HepG2 (cell line): Measurements from ENCODE around the gene NEU4. TPM values are rescaled to one million over a fixed set of nuclear protein-coding genes. Genes with fewer than 3 reads are reported as not detected.

Source experiments
- AKAP8 ChIP-seq: sonication (generic); formaldehyde crosslinking; IDR thresholded peaks from 2 replicates; pipeline ENCODE4 v1.5.1; 2020; ENCODE audit warnings: mild to moderate bottlenecking, missing genetic modification reagents
- ESRRA ChIP-seq: sonication (generic); formaldehyde crosslinking; IDR thresholded peaks from 2 replicates; pipeline ENCODE4 v1.5.1; 2020; ENCODE audit warnings: mild to moderate bottlenecking, low read depth, missing genetic modification reagents
- ETV5 ChIP-seq: IDR thresholded peaks from 2 replicates; pipeline ENCODE4 v1.6.1; 2018; ENCODE audit warnings: missing biosample characterization, missing genetic modification reagents, inconsistent platforms, borderline replicate concordance
- FOXP1 ChIP-seq, 2 experiments: fragments of 450-650 bp in 1 of 2; IDR thresholded peaks; 2 replicates each; pipeline ENCODE4 v1.6.1; 2017 to 2018; ENCODE audit warnings: antibody characterized with exemption in 1 of 2
- LCORL ChIP-seq, 2 experiments: fragments of 450-650 bp in 1 of 2; sonication (generic) in 1 of 2; formaldehyde crosslinking in 1 of 2; IDR thresholded peaks; 2 replicates each; pipeline versions ENCODE4 v1.5.0 to v1.6.1; 2017 to 2020; ENCODE audit warnings: antibody characterized with exemption in 1 of 2, missing genetic modification reagents in 1 of 2
- MEIS1 ChIP-seq: sonication (generic); formaldehyde crosslinking; IDR thresholded peaks from 2 replicates; pipeline ENCODE4 v1.9.0; 2021; ENCODE audit warnings: mild to moderate bottlenecking, missing genetic modification reagents, moderate library complexity, borderline replicate concordance
- PHF5A ChIP-seq: IDR thresholded peaks from one replicate; pipeline ENCODE4 v1.6.1; 2018; ENCODE audit warnings: low read depth, missing genetic modification reagents; ENCODE audit not compliant: unreplicated experiment
- POLR2AphosphoS5 ChIP-seq: IDR thresholded peaks from 2 replicates; pipeline ENCODE4 v1.6.1; 2012; ENCODE audit warnings: low read depth, low read length
- SMAD3 ChIP-seq: sonication (generic); formaldehyde crosslinking; IDR thresholded peaks from 2 replicates; pipeline ENCODE4 v1.4.0; 2020; ENCODE audit warnings: missing genetic modification reagents
- TEAD3 ChIP-seq: optimal IDR thresholded peaks from 2 replicates; pipeline ENCODE3; 2016; ENCODE audit warnings: borderline replicate concordance
- ZFP36 ChIP-seq: fragments of 150-350 bp; IDR thresholded peaks from 2 replicates; pipeline ENCODE4 v1.6.1; 2018; ENCODE audit warnings: borderline replicate concordance, low read length, low read depth; ENCODE audit not compliant: partially characterized antibody
- ZNF263 ChIP-seq: sonication (generic); formaldehyde crosslinking; IDR thresholded peaks from 2 replicates; pipeline ENCODE4 v1.4.0; 2020; ENCODE audit warnings: missing genetic modification reagents
- ZNF747 ChIP-seq: sonication (generic); formaldehyde crosslinking; IDR thresholded peaks from 2 replicates; pipeline ENCODE4 v1.8.1; 2023; ENCODE audit warnings: missing genetic modification reagents, mild to moderate bottlenecking, borderline replicate concordance
- polyA plus RNA-seq, 8 experiments: library from polyadenylated mRNA; depleted of rRNA in 3 of 8; stranded (reverse) in 7 of 8; unstranded in 1 of 8; fragments of >200 nt; fragmentation: Illumina TruSeq in 4 of 8; extraction: Trizol in 4 of 8; gene quantifications; 2 replicates each; pipeline versions ENCODE4 v1.2.1 to v1.2.3, GENCODE V29; 2011 to 2016; ENCODE audit warnings: low read depth in 4 of 8, missing spikeins in 1 of 8, mixed read lengths in 1 of 8; ENCODE audit not compliant: insufficient read depth in 1 of 8
- total RNA-seq, 5 experiments: library from RNA; depleted of rRNA; stranded (reverse); fragments of >200 nt; fragmentation: Illumina TruSeq; extraction: Trizol; gene quantifications; 2 replicates each; pipeline ENCODE4 v1.2.3, GENCODE V29; 2016; ENCODE audit warnings: low read depth in 1 of 5
- TF ChIP-seq, protein P1 (sequence below): sonication (generic); formaldehyde crosslinking; IDR thresholded peaks from 2 replicates; pipeline ENCODE4 v1.4.0; 2020; ENCODE audit warnings: missing genetic modification reagents
- TF ChIP-seq, protein P2 (sequence below): sonication (generic); formaldehyde crosslinking; conservative IDR thresholded peaks from 2 replicates; pipeline ENCODE4 v1.4.0; 2020; ENCODE audit warnings: mild to moderate bottlenecking, missing genetic modification reagents, moderate library complexity
- TF ChIP-seq, protein P3 (sequence below): sonication (generic); formaldehyde crosslinking; IDR thresholded peaks from 2 replicates; pipeline ENCODE4 v1.9.0; 2022; ENCODE audit warnings: missing genetic modification reagents, mild to moderate bottlenecking, borderline replicate concordance
- TF ChIP-seq, protein P4 (sequence below): sonication (generic); formaldehyde crosslinking; IDR thresholded peaks from 2 replicates; pipeline ENCODE4 v1.5.0; 2020; ENCODE audit warnings: missing genetic modification reagents, mild to moderate bottlenecking, borderline replicate concordance
- TF ChIP-seq, protein P5 (sequence below): IDR thresholded peaks from 2 replicates; pipeline ENCODE4 v1.6.1; 2016; ENCODE audit warnings: missing compliant biosample characterization, missing genetic modification reagents, borderline replicate concordance

Gene NEU4
- total and polyA plus RNA-seq, 2 of the 13 experiments (the other 11 are each of a cell fraction or from before 2014, with no cell fraction given), result 53.5 to 107 TPM

DNA sequence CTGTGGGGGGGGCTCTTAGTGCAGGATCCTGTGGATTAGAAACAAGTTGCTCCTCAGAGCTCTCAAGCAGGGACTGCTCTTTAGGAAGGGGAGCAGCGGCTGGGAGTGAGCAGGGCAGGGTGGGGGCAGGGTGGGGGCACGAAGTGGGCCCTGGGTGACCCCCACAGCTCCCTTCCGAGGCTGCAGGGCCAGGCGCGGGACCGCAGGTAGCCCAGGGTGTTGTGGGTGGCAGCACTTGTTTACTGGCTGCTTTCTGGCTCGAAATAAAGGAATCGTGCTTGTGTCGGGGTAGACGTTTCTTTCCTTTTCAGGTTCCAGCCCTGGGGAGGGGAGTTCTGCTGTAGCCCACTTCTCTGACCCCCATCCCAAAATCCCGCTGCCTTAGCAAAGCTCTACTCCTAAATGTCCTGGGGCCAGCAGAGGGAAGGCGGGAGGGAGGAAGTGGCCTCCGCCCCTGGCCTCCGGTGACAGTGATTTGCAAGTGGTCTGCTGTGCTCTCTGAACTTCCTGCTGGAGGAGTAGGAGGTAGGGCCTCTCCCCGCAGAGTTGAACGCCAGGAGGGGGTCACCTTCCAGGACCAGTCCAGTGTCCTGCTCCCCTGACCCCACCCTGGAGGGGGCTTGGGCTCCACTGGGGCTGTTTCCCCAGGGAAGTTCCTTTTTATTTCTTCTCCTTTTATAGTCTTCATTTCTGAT, 8.3 kb downstream of the NEU4 start (continued):
- TF ChIP-seq, protein P1, sequence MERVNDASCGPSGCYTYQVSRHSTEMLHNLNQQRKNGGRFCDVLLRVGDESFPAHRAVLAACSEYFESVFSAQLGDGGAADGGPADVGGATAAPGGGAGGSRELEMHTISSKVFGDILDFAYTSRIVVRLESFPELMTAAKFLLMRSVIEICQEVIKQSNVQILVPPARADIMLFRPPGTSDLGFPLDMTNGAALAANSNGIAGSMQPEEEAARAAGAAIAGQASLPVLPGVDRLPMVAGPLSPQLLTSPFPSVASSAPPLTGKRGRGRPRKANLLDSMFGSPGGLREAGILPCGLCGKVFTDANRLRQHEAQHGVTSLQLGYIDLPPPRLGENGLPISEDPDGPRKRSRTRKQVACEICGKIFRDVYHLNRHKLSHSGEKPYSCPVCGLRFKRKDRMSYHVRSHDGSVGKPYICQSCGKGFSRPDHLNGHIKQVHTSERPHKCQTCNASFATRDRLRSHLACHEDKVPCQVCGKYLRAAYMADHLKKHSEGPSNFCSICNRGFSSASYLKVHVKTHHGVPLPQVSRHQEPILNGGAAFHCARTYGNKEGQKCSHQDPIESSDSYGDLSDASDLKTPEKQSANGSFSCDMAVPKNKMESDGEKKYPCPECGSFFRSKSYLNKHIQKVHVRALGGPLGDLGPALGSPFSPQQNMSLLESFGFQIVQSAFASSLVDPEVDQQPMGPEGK (CRISPR knock-in tag), result peak; percentile 37
- TF ChIP-seq, protein P2, sequence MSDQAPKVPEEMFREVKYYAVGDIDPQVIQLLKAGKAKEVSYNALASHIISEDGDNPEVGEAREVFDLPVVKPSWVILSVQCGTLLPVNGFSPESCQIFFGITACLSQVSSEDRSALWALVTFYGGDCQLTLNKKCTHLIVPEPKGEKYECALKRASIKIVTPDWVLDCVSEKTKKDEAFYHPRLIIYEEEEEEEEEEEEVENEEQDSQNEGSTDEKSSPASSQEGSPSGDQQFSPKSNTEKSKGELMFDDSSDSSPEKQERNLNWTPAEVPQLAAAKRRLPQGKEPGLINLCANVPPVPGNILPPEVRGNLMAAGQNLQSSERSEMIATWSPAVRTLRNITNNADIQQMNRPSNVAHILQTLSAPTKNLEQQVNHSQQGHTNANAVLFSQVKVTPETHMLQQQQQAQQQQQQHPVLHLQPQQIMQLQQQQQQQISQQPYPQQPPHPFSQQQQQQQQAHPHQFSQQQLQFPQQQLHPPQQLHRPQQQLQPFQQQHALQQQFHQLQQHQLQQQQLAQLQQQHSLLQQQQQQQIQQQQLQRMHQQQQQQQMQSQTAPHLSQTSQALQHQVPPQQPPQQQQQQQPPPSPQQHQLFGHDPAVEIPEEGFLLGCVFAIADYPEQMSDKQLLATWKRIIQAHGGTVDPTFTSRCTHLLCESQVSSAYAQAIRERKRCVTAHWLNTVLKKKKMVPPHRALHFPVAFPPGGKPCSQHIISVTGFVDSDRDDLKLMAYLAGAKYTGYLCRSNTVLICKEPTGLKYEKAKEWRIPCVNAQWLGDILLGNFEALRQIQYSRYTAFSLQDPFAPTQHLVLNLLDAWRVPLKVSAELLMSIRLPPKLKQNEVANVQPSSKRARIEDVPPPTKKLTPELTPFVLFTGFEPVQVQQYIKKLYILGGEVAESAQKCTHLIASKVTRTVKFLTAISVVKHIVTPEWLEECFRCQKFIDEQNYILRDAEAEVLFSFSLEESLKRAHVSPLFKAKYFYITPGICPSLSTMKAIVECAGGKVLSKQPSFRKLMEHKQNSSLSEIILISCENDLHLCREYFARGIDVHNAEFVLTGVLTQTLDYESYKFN (CRISPR knock-in tag), result peak; percentile 52
- no peak for TF ChIP-seq PHF5A (CRISPR knock-in tag)
- peak; percentile 81 for TF ChIP-seq ETV5 (CRISPR knock-in tag)
- peak; percentile 47; the same call in 1 of the 2 replicates for TF ChIP-seq POLR2AphosphoS5
- TF ChIP-seq SMAD3 (CRISPR knock-in tag), result no peak
- no peak for TF ChIP-seq ESRRA (CRISPR knock-in tag)
- TF ChIP-seq FOXP1 (IDR thresholded peaks at IDR 0.05), result no peak
- peak; percentile 15; the same call in 1 of the 2 replicates for TF ChIP-seq FOXP1 (CRISPR knock-in tag; IDR thresholded peaks at IDR 0.05)
- TF ChIP-seq AKAP8 (CRISPR knock-in tag), result 0 out of 2 replicates have a peak, but pooled peaks have one; percentile 72
- TF ChIP-seq, protein P3, sequence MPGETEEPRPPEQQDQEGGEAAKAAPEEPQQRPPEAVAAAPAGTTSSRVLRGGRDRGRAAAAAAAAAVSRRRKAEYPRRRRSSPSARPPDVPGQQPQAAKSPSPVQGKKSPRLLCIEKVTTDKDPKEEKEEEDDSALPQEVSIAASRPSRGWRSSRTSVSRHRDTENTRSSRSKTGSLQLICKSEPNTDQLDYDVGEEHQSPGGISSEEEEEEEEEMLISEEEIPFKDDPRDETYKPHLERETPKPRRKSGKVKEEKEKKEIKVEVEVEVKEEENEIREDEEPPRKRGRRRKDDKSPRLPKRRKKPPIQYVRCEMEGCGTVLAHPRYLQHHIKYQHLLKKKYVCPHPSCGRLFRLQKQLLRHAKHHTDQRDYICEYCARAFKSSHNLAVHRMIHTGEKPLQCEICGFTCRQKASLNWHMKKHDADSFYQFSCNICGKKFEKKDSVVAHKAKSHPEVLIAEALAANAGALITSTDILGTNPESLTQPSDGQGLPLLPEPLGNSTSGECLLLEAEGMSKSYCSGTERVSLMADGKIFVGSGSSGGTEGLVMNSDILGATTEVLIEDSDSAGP (CRISPR knock-in tag), result no peak
- TF ChIP-seq ZNF263 (CRISPR knock-in tag), result peak; percentile 68
- TF ChIP-seq, protein P4, sequence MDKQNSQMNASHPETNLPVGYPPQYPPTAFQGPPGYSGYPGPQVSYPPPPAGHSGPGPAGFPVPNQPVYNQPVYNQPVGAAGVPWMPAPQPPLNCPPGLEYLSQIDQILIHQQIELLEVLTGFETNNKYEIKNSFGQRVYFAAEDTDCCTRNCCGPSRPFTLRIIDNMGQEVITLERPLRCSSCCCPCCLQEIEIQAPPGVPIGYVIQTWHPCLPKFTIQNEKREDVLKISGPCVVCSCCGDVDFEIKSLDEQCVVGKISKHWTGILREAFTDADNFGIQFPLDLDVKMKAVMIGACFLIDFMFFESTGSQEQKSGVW (CRISPR knock-in tag), result no peak
- no peak for TF ChIP-seq ZNF747 (CRISPR knock-in tag)
- TF ChIP-seq MEIS1 (CRISPR knock-in tag), result no peak
- TF ChIP-seq TEAD3 (CRISPR knock-in tag), result peak; percentile 49
- TF ChIP-seq ZFP36, result no peak
- no peak for TF ChIP-seq LCORL (IDR thresholded peaks at IDR 0.05)
- TF ChIP-seq LCORL (CRISPR knock-in tag; IDR thresholded peaks at IDR 0.05), result no peak
- TF ChIP-seq, protein P5, sequence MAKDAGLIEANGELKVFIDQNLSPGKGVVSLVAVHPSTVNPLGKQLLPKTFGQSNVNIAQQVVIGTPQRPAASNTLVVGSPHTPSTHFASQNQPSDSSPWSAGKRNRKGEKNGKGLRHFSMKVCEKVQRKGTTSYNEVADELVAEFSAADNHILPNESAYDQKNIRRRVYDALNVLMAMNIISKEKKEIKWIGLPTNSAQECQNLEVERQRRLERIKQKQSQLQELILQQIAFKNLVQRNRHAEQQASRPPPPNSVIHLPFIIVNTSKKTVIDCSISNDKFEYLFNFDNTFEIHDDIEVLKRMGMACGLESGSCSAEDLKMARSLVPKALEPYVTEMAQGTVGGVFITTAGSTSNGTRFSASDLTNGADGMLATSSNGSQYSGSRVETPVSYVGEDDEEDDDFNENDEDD (CRISPR knock-in tag), result peak; percentile 27; the same call in 1 of the 2 replicates
